Nucleus accumbens (tissue), 56 donors: ENCODE measurements around the gene CITED1.

Experiments
- DNase-seq, 56 donors: peaks; one replicate each; lab custom pipeline; 2025; lab: John Stamatoyannopoulos, UW

The CITED1 gene

GRCh38 chrX:72309297-72310071 lies 3.8 kb upstream of the CITED1 start:
- no peak for DNase-seq

- DNase-seq, result peak in 46 of 56 donors; percentile 0 to 66 (median 13)
Measured at GRCh38 chrX:72308566-72309296, 3.0 kb upstream of the CITED1 start.

GRCh38 chrX:72308209-72308565 lies 2.5 kb upstream of the CITED1 start:
- no peak for DNase-seq

- no peak for DNase-seq
Measured at GRCh38 chrX:72307646-72308051, 1.9 kb upstream of the CITED1 start.

GRCh38 chrX:72306851-72307645 lies 1.3 kb upstream of the CITED1 start:
- peak in 43 of 56 donors; percentile 1 to 66 (median 17) for DNase-seq

GRCh38 chrX:72306085-72306801 lies 529 bp upstream of the CITED1 start:
- DNase-seq, result peak in 1 of 56 donors; percentile 5

GRCh38 chrX:72304877-72305276 lies 837 bp downstream of the CITED1 start:
- peak in 1 of 56 donors; percentile 7 for DNase-seq

GRCh38 chrX:72301781-72302180 lies 3.9 kb downstream of the CITED1 start:
- no peak for DNase-seq

GRCh38 chrX:72299891-72300630 lies 5.7 kb downstream of the CITED1 start:
- DNase-seq, result no peak

- DNase-seq, result no peak
Measured at GRCh38 chrX:72297953-72298730, 7.6 kb downstream of the CITED1 start.

GRCh38 chrX:72296991-72297390 lies 8.7 kb downstream of the CITED1 start:
- no peak for DNase-seq

- DNase-seq, result no peak
Measured at GRCh38 chrX:72295745-72296144, 10.0 kb downstream of the CITED1 start.

- DNase-seq, result no peak
Measured at GRCh38 chrX:72294497-72294896, 11.2 kb downstream of the CITED1 start.

GRCh38 chrX:72282302-72282701 lies 23.4 kb downstream of the CITED1 start:
- no peak for DNase-seq

GRCh38 chrX:72280321-72280845 lies 25.3 kb downstream of the CITED1 start:
- DNase-seq, result peak in 25 of 56 donors; percentile 1 to 56 (median 18)

- no peak for DNase-seq
Measured at GRCh38 chrX:72276478-72276953, 29.2 kb downstream of the CITED1 start.

GRCh38 chrX:72274526-72274925 lies 31.2 kb downstream of the CITED1 start:
- DNase-seq, result no peak

- DNase-seq, result no peak
Measured at GRCh38 chrX:72273718-72274117, 32.0 kb downstream of the CITED1 start.
